ENCODE measurements around the gene SRGAP3. TPM values are rescaled to one million over a fixed set of nuclear protein-coding genes. Genes with fewer than 3 reads are reported as not detected.

SRGAP3 gene
- total RNA-seq, 4 donors from 2014 or later: 7.5 to 33.8 (median 16.0) TPM

GRCh38 chr3:9161298-9161697 lies 88.1 kb downstream of the SRGAP3 start:
- no peak for TF ChIP-seq POLR2AphosphoS5 (IDR thresholded peaks at IDR 0.05)
- TF ChIP-seq POLR2A (IDR thresholded peaks at IDR 0.05): no peak
- TF ChIP-seq CTCF (IDR thresholded peaks at IDR 0.05): no peak
- TF ChIP-seq EP300 (IDR thresholded peaks at IDR 0.05; ENCODE audit: low read depth): no peak

GRCh38 chr3:9158865-9159630 lies 90.4 kb downstream of the SRGAP3 start:
- Histone ChIP-seq H3K27me3 (no peaks in the 10 kb centered on the region), H3K9me3 (no peaks in the 10 kb centered on the region), H3K27ac (no peak overlapping the region), H3K4me3 (no peak overlapping the region), H3K4me1 (no peaks in the 10 kb centered on the region), H3K36me3 (no peaks in the 10 kb centered on the region)
- no peak for DNase-seq
- TF ChIP-seq POLR2A (IDR thresholded peaks at IDR 0.05) (no peak), EP300 (IDR thresholded peaks at IDR 0.05; ENCODE audit: low read depth) (no peak)
- in situ Hi-C loops (cut with MboI; ENCODE audit: low pct_ligation_motif_present in 1 of 4, low pct_unique_long_range_greater_than_20kb in 1 of 4, low sequenced_read_pairs in 3 of 4) (no loop called here), intact Hi-C loops (cut with DNase I; ENCODE audit: low total_unique reads) (no loop called here)
- WGBS, 2 donors (ENCODE audit: low coverage in 1 of 2): 88 to 90% methylated on average over 7 to 13 of the region's 13 CpGs

More at GRCh38 chr3:9161298-9161697, 88.1 kb downstream of the SRGAP3 start:
- no peaks in the 10 kb centered on the region for H3K36me3 ChIP-seq
- DNase-seq: no peak
- 60 to 91% methylated on average over 1 to 4 of the region's 4 CpGs for WGBS, 2 donors (ENCODE audit: low coverage in 1 of 2)
- H3K4me1 ChIP-seq: no peaks in the 10 kb centered on the region
- H3K27me3 ChIP-seq: no peaks in the 10 kb centered on the region
- in situ Hi-C loops (cut with MboI; ENCODE audit: low pct_ligation_motif_present in 1 of 4, low pct_unique_long_range_greater_than_20kb in 1 of 4, low sequenced_read_pairs in 3 of 4) (no loop called here), intact Hi-C loops (cut with DNase I; ENCODE audit: low total_unique reads) (no loop called here)
- no peak overlapping the region for H3K27ac ChIP-seq
- no peaks in the 10 kb centered on the region for H3K9me3 ChIP-seq
- no peak overlapping the region for H3K4me3 ChIP-seq

DNA sequence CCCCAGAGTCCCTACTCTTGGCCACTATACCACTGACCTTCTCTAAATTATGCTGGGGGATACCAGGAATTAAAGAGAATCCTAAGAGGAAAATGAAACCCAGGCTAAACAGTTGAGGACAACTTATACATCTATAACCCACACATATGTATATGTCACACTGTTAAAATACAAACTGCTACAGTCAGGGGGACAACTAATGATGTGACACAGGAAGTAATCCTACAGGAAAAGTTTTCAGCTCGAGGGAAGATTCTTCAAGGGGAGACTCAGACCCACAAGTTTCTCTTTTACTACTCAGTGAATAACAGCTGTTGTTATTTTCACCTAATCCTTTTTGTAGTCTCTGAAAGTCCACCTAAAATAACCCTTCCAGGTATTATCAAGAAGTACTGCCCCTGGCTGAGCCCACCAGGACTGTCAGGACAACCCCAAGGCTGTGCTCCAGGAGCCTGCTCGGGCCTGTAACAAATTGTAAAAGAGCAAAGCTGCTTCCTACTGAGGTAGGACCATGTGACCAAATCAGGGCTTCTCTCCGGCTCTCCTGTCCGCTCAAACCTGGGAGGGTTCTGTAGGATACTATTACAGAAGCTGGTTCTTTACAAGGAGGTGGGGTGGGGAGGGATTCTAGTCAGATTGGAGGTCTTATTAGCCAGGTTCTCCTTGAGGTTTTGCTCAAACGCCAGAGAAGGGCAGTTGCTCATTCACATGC lies 91.6 kb downstream of the SRGAP3 start:
- no peaks in the 10 kb centered on the region for H3K27me3 ChIP-seq
- DNase-seq: no peak
- 61 to 86% methylated on average over 2 to 5 of the region's 5 CpGs for WGBS, 2 donors (ENCODE audit: low coverage in 1 of 2)
- H3K9me3 ChIP-seq: no peaks in the 10 kb centered on the region
- no peak overlapping the region for H3K27ac ChIP-seq
- in situ Hi-C loops (cut with MboI; ENCODE audit: low pct_ligation_motif_present in 1 of 4, low pct_unique_long_range_greater_than_20kb in 1 of 4, low sequenced_read_pairs in 3 of 4) (no loop called here), intact Hi-C loops (cut with DNase I; ENCODE audit: low total_unique reads) (no loop called here)
- TF ChIP-seq POLR2A (IDR thresholded peaks at IDR 0.05) (no peak), CTCF (IDR thresholded peaks at IDR 0.05) (no peak), POLR2AphosphoS5 (IDR thresholded peaks at IDR 0.05) (no peak), EP300 (IDR thresholded peaks at IDR 0.05; ENCODE audit: low read depth) (no peak)
- no peak overlapping the region for H3K4me3 ChIP-seq
- H3K36me3 ChIP-seq: no peaks in the 10 kb centered on the region
- no peaks in the 10 kb centered on the region for H3K4me1 ChIP-seq

DNA sequence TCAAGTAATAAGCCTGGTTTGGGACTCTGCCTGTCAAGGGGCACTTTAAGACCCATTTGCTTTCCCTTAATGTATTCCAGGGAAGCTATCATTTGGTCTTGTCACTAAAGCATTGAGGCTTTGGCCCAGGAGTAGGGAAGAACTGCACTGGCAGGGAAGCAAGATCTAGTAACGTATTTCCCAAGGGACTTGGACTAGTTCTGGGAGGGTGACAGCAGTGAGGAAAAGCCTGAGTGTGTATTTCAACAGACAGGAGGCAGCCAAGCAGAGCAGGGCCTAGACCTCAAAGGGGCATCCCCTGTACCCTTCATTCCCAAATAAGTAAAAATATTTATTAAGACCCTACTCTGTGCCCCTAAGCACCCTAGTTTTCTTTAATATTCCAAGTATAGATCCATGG lies 92.8 kb downstream of the SRGAP3 start:
- no peak overlapping the region for H3K27ac ChIP-seq
- H3K36me3 ChIP-seq: no peaks in the 10 kb centered on the region
- no peaks in the 10 kb centered on the region for H3K27me3 ChIP-seq
- WGBS, 2 donors (ENCODE audit: low coverage in 1 of 2): 85% methylated on average over 1 of the region's 1 CpG; no CpG with 5 or more reads in 1 of the 2 donors
- intact Hi-C loops (cut with DNase I; ENCODE audit: low total_unique reads) (no loop called here), in situ Hi-C loops (cut with MboI; ENCODE audit: low pct_ligation_motif_present in 1 of 4, low pct_unique_long_range_greater_than_20kb in 1 of 4, low sequenced_read_pairs in 3 of 4) (no loop called here)
- no peak for DNase-seq
- H3K4me1 ChIP-seq: no peaks in the 10 kb centered on the region
- no peak overlapping the region for H3K4me3 ChIP-seq
- TF ChIP-seq POLR2A (IDR thresholded peaks at IDR 0.05): no peak
- no peak for TF ChIP-seq CTCF (IDR thresholded peaks at IDR 0.05)
- no peak for TF ChIP-seq EP300 (IDR thresholded peaks at IDR 0.05; ENCODE audit: low read depth)
- TF ChIP-seq POLR2AphosphoS5 (IDR thresholded peaks at IDR 0.05): no peak
- H3K9me3 ChIP-seq: peaks cover 0 to 2% of the 10 kb centered on the region in 2 donors
